Ureter (tissue), 1 donor: Measurements from ENCODE around the gene TWNK. TPM values are rescaled to one million over a fixed set of nuclear protein-coding genes. Genes with fewer than 3 reads are reported as not detected.
"Not testable (repeated sequence)": the region's sequence is repeated elsewhere in the genome, so short reads cannot be mapped to it uniquely, and the experiment has no call there.

Experiments
- DNase-seq: peaks from one replicate; pipeline ENCODE4 v3.0.0-alpha.2; 2020; ENCODE audit warnings: low spot score
- total RNA-seq: library from RNA; stranded (reverse); gene quantifications from one replicate; pipeline ENCODE4 v1.2.4, GENCODE V29; 2023
- donor health status: DM: yes; HTN: yes; CAD: no.

Gene TWNK
- total RNA-seq, 1 donor from 2014 or later, result 13.7 TPM

GRCh38 chr10:101030496-101031127 lies 43.3 kb downstream of the TWNK start:
- no peak for DNase-seq

GRCh38 chr10:101031128-101031795 lies 43.9 kb downstream of the TWNK start, which contains the start of the genes PDZD7 and SFXN3:
Gene PDZD7 (minus strand): TSS chr10:101031129. CDS start chr10:101030219, 910 bp downstream.
Gene SFXN3 (plus strand): TSS chr10:101031234. CDS start chr10:101034695, 3,461 bp downstream.
- peak; percentile 96 for DNase-seq

GRCh38 chr10:101031796-101032636 lies 44.7 kb downstream of the TWNK start:
- DNase-seq, result peak; percentile 83

GRCh38 chr10:101032637-101033224 lies 45.4 kb downstream of the TWNK start:
- peak; percentile 74 for DNase-seq

- DNase-seq, result no peak
Observed at GRCh38 chr10:101033276-101033675, 45.9 kb downstream of the TWNK start.

GRCh38 chr10:101034404-101034803 lies 47.1 kb downstream of the TWNK start:
- DNase-seq, result not testable (repeated sequence)

- DNase-seq, result no peak
Observed at GRCh38 chr10:101035314-101035713, 48.0 kb downstream of the TWNK start.

GRCh38 chr10:101035916-101036702 lies 48.8 kb downstream of the TWNK start:
- no peak for DNase-seq

- DNase-seq, result no peak
Observed at GRCh38 chr10:101036726-101037125, 49.4 kb downstream of the TWNK start.

GRCh38 chr10:101038484-101038883 lies 51.1 kb downstream of the TWNK start:
- no peak for DNase-seq

- DNase-seq, result no peak
Observed at GRCh38 chr10:101040061-101040460, 52.7 kb downstream of the TWNK start.

GRCh38 chr10:101040851-101041250 lies 53.5 kb downstream of the TWNK start:
- no peak for DNase-seq

- peak; percentile 87 for DNase-seq
Observed at GRCh38 chr10:101041252-101041761, 54.0 kb downstream of the TWNK start.

- no peak for DNase-seq
Observed at GRCh38 chr10:101042118-101042517, 54.8 kb downstream of the TWNK start.

GRCh38 chr10:101042667-101043362 lies 55.5 kb downstream of the TWNK start:
- DNase-seq, result peak; percentile 96

- no peak for DNase-seq
Observed at GRCh38 chr10:101043363-101043707, 56.0 kb downstream of the TWNK start.
